ENCODE results near the gene KRTAP2-2. TPM values are rescaled to one million over a fixed set of nuclear protein-coding genes. Genes with fewer than 3 reads are reported as not detected.
"Not testable (repeated sequence)": the region's sequence is repeated elsewhere in the genome, so short reads cannot be mapped to it uniquely, and the experiment has no call there.

KRTAP2-2 gene, protein sequence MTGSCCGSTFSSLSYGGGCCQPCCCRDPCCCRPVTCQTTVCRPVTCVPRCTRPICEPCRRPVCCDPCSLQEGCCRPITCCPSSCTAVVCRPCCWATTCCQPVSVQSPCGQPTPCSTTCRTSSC
- not detected for total RNA-seq

DNA sequence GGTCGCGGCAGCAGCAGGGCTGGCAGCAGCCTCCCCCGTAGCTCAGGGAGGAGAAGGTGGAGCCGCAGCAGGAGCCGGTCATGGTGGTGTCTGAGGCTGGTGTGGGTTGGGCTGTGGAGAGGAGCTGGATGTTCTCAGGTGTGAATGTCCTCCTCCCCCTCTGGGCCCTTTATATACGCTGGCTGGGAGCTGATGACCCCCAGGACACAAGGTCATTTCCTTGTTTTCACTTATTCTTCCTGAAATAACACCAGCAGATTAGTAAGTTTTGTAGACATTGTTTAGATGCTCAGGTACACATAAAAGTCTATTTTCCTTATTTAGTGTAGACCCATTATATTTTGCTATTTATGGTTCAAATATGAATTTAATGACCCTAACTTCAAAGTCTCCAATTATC, at the start of gene KRTAP2-2:
TSS of gene KRTAP2-2 (minus strand) at position 101 of the 400 bp plus-strand sequence. CDS start at position 82, 19 bp downstream.
- FAIRE-seq; DNase-seq (ENCODE audit: low spot score in 2 of 2): not testable (repeated sequence)

DNA sequence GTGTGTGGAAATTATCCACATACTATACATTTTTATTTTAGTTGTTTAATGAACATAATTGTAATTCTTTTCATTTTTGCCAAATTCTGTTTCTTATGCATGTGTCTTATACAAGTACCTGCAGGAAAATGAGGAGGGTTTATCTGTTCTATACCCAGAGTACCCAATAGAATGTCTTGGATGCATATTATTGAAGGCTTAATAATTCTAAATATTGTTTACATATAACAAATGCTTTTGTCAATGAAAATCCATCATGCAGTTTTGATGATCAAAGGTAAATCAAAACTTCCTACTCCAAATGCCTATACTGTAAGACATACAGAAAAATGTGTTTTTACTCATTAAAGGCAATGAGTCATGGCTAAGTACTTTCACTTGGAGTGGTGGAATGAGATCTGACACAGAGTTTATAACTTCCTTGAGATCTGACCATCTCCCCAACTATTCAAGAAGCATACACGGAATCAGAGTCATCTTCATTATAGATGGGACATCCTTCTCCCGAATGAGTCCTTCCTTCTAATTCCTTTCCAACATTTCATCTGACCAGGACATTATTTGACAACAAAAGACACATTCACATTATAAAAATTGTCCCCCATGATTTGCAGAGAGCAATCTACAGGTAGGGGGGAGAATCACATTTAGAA, 49.5 kb upstream of the KRTAP2-2 start:
- not testable (repeated sequence) for FAIRE-seq

DNA sequence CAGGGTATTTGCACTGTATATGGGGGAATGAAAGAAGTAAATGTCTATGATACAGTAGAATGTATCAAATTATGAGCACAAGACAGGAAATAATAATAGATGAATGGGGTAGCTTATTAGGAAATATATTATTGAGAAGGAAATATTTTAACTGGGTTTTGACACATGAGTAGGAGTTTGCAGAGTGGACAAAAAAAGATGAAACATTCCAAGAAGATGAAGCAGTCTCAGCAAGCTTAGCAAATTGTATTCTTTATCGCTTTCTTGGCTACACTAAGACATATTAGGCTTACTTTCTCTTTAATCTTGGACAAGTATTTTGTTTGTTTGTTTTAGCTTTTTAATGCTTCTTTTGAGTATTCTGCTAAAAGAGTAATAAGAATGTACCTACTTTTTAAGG, 48.9 kb upstream of the KRTAP2-2 start:
- FAIRE-seq = no peak

More for the DNA sequence above, 49.5 kb upstream of the KRTAP2-2 start:
- not testable (repeated sequence) for DNase-seq (ENCODE audit: low spot score in 2 of 2)

DNA sequence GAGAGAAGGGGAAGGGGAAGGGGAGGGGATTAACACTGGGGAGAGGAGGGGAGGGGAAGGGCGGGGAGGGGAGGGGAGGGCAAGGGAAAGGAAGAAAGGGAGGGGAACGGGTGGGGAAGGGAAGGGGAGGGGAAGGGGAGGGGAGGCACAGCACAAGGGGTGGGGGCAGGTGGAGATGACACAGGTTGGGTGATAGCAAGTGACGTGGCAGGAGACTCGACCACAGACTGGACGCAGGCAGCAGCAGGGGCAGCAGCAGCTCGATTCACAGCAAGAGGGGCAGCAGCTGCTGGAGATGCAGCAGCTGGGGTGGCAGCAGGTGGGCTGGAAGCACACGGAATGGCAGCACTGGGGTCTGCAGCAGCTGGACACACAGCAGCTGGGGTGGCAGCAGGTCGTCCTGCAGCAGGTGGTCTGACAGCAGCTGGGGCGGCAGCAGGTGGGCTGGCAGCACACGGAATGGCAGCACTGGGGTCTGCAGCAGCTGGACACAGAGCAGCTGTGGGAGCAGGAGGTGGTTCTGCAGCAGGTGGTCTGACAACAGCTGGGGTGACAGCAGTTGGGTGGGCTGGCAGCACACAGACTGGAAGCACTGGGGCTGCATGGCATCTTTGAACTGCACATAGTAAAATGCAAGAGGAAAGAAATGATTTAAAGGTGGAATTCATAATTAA, 46.7 kb upstream of the KRTAP2-2 start, which contains the start of gene KRTAP4-16:
TSS of gene KRTAP4-16 (minus strand) at position 624 of the 674 bp plus-strand sequence. CDS start at position 624, 0 bp downstream.
- DNase-seq (ENCODE audit: low spot score in 2 of 2) = no peak
- FAIRE-seq = no peak

More for the DNA sequence above, 48.9 kb upstream of the KRTAP2-2 start:
- no peak for DNase-seq (ENCODE audit: low spot score in 2 of 2)

DNA sequence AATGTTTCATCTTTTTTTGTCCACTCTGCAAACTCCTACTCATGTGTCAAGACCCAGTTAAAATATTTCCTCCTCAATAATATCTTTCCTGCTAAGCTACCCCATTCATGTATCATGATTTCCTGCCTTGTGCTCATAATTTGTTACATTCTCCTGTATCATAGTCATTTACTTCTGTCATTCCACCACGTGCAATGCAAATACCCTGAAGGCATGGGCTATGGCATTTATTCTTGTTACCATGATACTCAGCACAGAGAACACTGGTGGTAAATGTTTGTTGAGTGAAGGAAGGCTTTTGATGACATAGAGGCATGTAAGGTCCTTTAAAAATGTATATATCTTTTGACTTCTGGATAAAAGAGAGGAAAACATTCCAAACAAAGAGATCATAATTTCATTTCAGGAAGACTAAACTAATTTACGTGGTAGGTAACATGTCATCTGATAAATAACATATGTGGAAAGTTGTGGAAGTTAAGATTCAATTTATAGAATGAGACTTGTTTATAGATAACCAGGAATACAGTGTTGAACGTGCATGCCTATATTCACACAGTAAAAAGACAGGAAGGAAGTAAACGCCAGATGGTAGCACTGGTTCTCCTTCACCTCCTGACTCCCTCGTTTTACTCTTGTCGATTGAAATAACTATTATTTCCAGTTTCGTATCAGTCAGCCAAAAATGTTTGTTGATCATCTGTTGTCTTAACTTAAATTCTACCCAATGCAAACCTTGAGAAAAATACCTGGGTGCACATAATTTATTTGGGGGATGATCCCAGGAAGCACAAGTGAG, 44.9 kb upstream of the KRTAP2-2 start:
- not testable (repeated sequence) for FAIRE-seq; DNase-seq (ENCODE audit: low spot score in 2 of 2)

DNA sequence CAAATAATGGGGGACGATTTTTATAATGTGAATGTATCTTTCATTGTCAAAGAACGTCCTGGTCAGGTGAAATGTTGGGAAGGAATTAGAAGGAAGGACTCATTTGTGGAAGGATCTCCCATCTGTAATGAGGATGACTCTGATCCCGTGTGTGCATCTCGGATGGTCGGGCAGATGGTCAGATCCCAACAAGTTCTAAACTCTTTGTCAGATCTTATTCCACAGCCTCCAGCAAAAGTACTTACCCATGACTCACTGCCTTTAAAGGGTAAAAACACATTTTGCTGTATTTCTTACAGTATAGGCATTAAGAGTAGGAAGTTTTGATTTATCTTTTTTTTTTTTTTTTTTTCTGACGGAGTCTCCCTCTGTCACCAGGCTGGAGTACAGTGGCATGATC, 43.5 kb upstream of the KRTAP2-2 start:
- DNase-seq (ENCODE audit: low spot score in 2 of 2) (no peak), FAIRE-seq (no peak)

DNA sequence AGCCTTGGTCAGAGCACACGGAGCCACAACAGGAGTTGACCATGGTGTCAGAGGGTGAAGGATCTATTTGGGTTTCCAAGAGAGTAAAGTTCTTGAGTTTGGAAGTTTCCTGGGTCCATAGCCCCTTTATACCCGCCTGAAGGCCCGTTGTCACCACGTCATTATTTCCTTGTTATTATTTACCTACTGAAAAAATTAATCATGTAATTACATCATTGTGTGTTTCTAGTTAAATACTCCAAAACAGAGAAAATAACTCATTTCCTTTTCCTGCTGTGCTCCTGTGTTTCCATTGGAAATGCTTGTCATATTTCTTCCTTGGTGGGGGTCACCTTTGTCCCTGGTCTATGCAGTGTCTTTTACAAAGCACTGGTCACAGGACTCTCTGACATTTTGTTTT, 43.0 kb upstream of the KRTAP2-2 start, which contains the start of gene KRTAP4-8:
TSS of gene KRTAP4-8 (minus strand) at position 101 of the 400 bp plus-strand sequence. CDS start at position 43, 58 bp downstream.
- no peak for FAIRE-seq
- no peak for DNase-seq (ENCODE audit: low spot score in 2 of 2)

DNA sequence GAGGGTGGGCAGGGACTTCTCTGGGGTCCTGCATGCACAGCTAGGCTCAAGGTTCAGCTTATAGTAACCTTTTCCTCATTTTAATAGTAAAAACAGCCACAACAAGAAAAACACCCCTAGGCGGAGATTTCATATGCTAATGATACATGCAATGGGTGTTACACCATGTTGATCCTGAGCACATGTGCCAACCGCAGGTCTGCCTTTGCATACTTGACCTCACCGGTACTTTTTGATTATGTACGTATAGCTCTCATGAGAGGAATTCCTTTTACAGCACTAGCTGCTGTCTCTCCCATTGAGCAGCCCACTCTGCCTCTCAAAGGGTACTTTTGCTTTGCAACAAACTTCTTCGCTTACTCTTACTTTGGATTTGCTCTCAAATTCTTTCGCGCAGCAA, 41.0 kb upstream of the KRTAP2-2 start:
- no peak for DNase-seq (ENCODE audit: low spot score in 2 of 2)
- FAIRE-seq = no peak

DNA sequence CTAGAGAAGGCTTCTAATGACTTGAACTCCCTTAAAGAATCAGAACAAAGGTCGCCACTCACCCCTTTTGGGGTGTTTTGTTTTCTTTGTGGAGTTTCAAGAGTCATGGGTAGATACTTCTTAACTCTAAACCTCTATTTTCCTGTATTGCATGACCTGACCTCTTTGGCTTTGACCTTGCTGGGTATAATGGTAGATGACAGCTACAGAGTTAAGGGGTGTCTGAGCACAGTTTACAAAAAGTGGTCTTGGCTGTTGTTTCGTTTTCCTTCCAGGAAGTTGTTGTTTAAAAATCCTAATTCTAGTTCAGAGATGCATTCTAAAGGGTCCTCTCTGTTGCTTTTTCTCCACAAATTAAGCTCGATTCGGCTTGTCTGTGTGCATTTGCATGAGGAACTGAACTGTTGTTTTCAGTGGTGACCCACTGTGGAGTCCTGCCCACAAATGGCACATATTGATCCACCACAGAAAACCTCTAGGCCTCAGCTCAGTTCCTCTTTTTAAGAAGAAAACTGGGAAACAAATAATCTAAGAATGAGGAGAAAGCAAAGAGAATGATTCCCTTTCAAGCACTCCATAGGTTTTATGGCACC, 33.8 kb upstream of the KRTAP2-2 start:
- DNase-seq (ENCODE audit: low spot score in 2 of 2); FAIRE-seq: not testable (repeated sequence)

DNA sequence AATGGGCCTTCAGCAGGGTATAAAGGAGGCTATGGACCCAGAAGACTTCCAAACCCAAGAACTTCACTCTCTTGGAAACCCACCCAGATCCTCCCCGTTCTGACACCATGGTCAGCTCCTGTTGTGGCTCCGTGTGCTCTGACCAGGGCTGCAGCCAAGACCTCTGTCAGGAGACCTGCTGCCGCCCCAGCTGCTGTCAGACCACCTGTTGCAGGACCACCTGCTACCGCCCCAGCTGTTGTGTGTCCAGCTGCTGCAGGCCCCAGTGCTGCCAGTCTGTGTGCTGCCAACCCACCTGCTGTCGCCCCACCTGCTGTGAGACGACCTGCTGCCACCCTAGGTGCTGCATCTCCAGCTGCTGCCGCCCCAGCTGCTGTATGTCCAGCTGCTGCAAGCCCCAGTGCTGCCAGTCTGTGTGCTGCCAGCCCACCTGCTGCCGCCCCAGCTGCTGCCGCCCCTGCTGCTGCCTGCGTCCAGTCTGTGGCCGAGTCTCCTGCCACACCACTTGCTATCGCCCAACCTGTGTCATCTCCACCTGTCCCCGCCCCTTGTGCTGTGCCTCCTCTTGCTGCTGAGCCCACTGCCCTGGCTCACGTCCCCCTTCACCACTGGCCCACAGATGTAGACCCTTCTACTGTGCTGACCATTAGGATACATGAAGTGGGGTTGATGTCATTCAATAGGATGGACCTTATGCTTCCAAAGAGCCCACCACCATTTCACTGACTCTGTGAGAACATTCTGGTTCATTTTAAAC, 29.2 kb upstream of the KRTAP2-2 start, which contains the start of gene KRTAP4-7:
TSS of gene KRTAP4-7 (plus strand) at position 51 of the 757 bp plus-strand sequence. CDS start at position 108, 57 bp downstream.
- not testable (repeated sequence) for DNase-seq (ENCODE audit: low spot score in 2 of 2); FAIRE-seq

DNA sequence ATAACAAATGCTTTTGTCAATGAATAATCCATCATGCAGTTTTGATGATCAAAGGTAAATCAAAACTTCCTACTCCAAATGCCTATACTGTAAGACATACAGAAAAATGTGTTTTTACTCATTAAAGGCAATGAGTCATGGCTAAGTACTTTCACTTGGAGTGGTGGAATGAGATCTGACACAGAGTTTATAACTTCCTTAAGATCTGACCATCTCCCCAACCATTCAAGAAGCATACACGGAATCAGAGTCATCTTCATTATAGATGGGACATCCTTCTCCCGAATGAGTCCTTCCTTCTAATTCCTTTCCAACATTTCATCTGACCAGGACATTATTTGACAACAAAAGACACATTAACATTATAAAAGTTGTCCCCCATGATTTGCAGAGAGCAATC, 28.4 kb upstream of the KRTAP2-2 start:
- FAIRE-seq; DNase-seq (ENCODE audit: low spot score in 2 of 2): not testable (repeated sequence)

DNA sequence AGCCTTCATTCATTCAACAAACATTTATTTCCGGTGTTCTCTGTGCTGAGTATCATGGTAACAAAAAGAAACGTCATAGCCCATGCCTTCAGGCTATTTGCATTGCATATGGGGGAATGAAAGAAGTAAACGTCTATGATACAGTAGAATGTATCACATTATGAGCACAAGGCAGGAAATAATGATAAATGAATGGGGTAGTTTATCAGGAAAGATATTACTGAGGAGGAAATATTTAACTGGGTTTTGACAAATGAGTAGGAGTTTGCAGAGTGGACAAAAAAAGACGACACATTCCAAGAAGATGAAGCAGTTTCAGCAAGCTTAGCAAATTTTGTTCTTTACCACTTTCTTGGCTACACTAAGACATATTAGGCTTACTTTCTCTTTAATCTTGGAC, 27.6 kb upstream of the KRTAP2-2 start:
- no peak for FAIRE-seq
- DNase-seq (ENCODE audit: low spot score in 2 of 2) = no peak

DNA sequence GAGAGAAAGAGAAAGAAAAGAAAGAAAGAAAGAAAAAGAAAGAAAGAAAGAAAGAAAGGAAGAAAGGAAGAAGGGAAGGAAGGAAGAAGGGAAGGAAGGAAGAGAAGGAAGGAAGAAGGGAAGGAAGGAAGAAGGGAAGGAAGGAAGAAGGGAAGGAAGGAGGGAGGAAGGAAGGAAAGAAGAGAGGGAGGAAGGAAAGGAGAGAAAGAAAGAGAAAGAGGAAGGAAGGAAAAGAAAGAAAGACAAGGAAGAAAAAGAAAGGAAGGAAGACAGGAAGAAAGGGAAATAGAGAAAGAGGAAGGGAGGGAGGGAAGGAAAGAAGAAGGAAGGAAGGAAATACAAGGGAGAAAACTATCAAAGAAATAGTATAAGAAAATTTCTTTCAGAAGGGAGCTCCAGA, 21.8 kb upstream of the KRTAP2-2 start:
- FAIRE-seq (no peak), DNase-seq (ENCODE audit: low spot score in 2 of 2) (no peak)

DNA sequence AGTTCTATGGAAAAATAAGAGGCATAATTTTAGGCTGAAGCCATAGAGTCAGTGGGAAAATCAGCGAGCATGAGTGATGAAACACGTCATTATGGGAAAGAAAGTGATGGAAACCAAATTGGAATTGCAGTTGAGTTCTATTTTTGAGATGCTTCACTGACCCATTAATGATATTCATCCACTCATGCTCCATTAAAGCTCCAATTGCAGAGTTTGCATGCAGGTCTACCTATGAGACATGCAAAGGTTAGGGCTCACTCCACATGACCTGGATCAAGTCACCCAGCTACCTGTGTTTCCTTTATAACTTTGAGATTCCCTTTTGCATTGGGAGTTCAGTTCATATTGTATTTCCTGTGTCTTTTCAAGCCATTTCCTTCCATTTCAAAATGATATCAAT, 18.6 kb upstream of the KRTAP2-2 start:
- FAIRE-seq (no peak), DNase-seq (ENCODE audit: low spot score in 2 of 2) (no peak)

DNA sequence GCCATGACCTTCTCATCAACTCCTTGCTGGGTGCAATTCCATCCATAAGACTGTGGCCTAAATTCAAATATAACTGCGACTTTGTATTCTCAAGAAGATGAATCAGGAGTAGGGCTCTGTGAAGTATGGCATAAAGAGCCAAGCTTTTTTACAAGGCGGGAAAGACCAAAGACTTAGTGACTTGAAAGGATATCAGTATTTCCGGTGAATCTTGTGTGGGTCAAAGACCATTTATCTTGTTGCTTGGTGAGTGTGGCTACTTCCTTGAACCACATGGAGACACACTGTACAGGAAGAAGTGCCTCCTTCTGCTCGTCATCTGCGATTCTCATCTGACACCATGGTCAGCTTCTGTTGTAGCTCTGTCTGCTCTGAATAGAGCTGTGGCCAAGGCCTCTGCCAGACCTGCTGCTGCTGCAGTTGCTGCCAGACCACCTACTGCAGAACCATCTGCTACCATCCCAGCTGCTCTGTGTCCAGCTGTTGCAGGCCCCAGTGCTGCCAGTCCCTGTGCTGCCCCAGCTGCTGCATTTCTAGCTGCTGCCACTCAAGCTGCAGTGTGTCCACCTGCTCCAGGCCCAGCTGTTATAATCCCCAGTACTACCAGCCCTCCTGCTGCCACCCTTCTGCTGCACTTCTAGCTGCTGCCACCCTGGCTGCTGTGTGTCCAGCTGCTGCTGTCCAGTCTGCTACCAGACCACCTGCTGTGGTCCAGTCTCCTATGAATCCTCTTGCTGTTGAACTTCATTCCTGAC, 16.8 kb upstream of the KRTAP2-2 start:
- FAIRE-seq (no peak), DNase-seq (ENCODE audit: low spot score in 2 of 2) (no peak)

DNA sequence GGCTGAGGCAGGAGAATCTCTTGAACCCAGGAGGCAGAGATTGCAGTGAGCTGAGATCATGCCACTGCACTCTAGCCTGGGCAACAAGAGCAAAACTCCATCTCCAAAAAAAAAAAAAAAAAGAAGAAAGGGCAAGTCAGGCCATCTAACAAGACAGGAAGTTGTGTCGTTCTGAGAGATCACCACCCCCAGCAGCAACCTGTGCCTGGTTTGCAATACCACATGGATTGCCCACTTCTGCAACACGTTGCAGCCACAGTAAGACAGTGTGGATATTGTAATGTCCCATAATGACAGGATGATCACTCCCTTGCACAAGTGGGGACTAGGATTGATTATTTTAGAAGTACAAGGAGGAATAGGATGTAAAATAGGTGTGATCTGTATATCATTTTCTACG, 14.0 kb upstream of the KRTAP2-2 start:
- FAIRE-seq = no peak
- no peak for DNase-seq (ENCODE audit: low spot score in 2 of 2)

DNA sequence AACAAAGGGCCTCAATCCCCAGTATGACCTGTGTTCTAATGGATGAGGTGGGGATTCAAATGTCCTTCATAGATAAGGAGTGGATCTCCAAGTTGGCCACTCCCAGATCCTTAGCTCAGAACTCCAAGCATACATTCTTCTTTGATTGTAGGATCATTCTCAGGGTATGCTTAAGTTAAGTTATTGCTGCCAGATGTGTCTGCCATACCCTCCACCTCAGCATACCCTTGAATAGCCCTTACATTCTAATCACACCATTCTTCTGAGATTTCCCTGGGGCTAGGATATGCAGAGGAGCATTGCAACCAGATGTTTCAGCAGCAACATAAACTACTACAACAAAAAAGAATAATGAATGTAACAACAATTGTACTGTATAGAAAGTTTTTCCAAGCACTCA, 12.3 kb upstream of the KRTAP2-2 start:
- no peak for DNase-seq (ENCODE audit: low spot score in 2 of 2)
- FAIRE-seq = no peak

DNA sequence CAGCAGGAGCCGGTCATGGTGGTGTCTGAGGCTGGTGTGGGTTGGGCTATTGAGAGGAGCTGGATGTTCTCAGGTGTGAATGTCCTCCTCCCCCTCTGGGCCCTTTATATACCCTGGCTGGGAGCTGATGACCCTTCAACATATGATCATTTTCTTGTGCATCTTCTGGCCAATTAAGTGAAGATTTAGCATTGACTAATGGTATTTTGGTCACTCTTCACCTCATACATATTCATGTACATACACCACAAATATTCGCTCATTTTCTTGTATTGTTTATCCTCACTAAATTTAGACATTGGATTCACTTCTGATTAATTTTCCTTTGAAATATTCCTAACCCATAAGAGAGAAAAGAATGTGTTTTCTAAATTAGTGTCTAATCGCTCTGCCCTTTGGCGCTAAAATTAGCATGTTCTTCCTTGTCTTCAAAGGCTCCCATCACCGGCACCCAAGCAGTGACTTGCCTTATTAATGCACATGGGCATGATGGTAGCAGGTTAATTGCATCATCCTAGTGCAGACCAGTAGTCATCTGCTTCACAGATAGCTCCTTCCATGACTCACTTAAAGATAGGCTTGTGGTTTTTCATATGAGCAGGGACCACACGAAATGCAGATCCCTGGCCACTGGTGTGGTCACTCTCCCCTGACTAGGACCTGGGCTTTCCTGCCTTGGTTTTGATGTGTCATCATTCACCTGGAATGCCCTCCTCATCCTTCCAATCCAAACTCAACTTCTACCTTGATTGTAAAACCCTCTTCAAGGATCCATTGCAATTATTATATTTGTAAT, 11.0 kb upstream of the KRTAP2-2 start, which contains the start of gene KRTAP2-4:
TSS of gene KRTAP2-4 (minus strand) at position 51 of the 796 bp plus-strand sequence. CDS start at position 17, 34 bp downstream.
- DNase-seq (ENCODE audit: low spot score in 2 of 2) (no peak), FAIRE-seq (no peak)
